ENCODE results near the gene OR5AU1.
A peak's percentile ranks its signal among the peaks of the same experiment; 100 is the strongest.

The OR5AU1 gene

GRCh38 chr14:21191809-21192446 is 36.1 kb upstream of the OR5AU1 start:
- no peak for DNase-seq (ENCODE audit: low read depth)
- H3K4me3 ChIP-seq (ENCODE audit: low read length), result peak overlapping the region; percentile 30

GRCh38 chr14:21191261-21191808 is 35.5 kb upstream of the OR5AU1 start:
- no peak overlapping the region for H3K4me3 ChIP-seq (ENCODE audit: low read length)
- TF ChIP-seq, protein P1, sequence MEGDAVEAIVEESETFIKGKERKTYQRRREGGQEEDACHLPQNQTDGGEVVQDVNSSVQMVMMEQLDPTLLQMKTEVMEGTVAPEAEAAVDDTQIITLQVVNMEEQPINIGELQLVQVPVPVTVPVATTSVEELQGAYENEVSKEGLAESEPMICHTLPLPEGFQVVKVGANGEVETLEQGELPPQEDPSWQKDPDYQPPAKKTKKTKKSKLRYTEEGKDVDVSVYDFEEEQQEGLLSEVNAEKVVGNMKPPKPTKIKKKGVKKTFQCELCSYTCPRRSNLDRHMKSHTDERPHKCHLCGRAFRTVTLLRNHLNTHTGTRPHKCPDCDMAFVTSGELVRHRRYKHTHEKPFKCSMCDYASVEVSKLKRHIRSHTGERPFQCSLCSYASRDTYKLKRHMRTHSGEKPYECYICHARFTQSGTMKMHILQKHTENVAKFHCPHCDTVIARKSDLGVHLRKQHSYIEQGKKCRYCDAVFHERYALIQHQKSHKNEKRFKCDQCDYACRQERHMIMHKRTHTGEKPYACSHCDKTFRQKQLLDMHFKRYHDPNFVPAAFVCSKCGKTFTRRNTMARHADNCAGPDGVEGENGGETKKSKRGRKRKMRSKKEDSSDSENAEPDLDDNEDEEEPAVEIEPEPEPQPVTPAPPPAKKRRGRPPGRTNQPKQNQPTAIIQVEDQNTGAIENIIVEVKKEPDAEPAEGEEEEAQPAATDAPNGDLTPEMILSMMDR (conservative IDR thresholded peaks at IDR 0.05; ENCODE audit: low read depth, low read length), result no peak

More at GRCh38 chr14:21191809-21192446, 36.1 kb upstream of the OR5AU1 start:
- TF ChIP-seq, protein P1 (conservative IDR thresholded peaks at IDR 0.05; ENCODE audit: low read depth, low read length), result no peak

DNA sequence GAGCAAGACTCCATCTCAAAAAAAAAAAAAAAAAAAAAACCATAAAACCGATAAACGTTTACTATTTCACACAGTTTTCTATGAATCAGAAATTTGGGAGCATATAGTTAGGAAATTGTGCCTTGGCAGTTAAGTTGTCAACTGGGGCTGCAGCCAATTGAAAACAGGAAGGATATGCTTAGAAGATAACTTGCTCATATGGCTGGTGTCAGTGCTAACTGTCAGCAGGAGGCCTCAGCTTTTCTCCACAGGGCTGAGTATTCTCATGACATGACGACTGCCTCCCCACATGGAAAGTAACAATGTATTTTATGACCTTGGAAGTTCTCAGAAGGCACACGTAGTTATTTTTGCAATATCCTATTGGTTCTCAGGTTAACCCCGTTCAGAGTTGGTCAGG is 29.6 kb upstream of the OR5AU1 start:
- TF ChIP-seq, protein P1 (conservative IDR thresholded peaks at IDR 0.05; ENCODE audit: low read depth, low read length), result no peak
- DNase-seq (ENCODE audit: low read depth), result no peak

More at GRCh38 chr14:21191261-21191808, 35.5 kb upstream of the OR5AU1 start:
- DNase-seq (ENCODE audit: low read depth), result no peak

DNA sequence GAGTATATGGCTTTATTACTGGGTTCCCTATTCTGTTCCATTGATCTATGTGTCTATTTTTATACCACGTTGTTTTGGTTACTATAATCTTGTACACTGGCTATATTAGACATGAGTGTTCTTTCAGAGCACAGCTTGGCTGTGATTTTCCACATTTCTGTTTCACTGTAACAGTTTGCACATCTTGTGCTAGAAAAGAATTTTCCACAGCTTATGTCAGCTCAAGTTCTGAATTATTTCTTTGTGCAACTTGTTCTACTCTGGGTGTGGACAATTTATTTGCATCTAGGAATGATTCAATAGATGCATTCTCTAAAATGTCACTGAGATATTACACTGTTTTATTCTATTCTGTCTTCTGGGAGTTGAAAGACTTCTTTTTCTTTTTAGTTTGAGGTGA is 28.4 kb upstream of the OR5AU1 start:
- H3K4me3 ChIP-seq (ENCODE audit: low read length), result no peak overlapping the region
- TF ChIP-seq, protein P1 (conservative IDR thresholded peaks at IDR 0.05; ENCODE audit: low read depth, low read length), result no peak
- DNase-seq (ENCODE audit: low read depth), result no peak

More for the DNA sequence above, 29.6 kb upstream of the OR5AU1 start:
- no peak overlapping the region for H3K4me3 ChIP-seq (ENCODE audit: low read length)

DNA sequence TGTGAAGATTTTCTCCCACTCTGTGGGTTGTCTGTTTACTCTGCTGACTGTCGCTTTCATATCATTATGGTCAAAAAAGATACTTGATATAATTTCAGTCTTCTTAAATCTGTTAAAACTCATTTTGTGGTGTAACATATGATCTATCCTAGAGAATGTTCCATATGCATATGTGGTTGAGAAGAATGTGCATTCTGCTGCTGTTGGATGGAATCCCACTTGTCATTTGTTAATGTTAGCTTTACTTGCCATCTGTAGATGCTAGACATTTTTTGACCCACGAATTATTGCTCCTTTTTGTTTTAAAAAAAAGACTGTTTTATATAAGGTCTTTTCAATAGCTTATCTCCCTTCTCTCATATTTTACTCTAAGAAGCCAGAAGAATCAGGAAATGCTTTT is 26.3 kb upstream of the OR5AU1 start:
- no peak overlapping the region for H3K4me3 ChIP-seq (ENCODE audit: low read length)
- TF ChIP-seq, protein P1 (conservative IDR thresholded peaks at IDR 0.05; ENCODE audit: low read depth, low read length), result no peak
- DNase-seq (ENCODE audit: low read depth), result no peak

DNA sequence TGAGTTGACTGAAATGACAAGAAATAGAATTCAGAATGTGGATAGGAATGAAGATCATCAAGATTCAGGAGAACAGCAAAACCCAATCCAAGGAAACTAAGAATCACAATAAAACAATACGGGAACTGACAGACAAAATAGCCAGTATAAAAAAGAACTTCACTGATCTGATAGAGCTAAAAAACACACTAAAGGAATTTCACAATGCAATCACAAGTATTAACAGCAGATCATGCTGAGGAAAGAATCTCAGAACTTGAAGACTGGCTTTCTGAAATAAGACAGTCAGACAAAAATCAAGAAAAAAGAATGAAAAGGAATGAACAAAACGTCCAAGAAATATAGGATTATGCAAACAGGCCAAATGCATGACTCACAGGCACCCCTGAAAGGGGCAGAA is 15.3 kb upstream of the OR5AU1 start:
- H3K4me3 ChIP-seq (ENCODE audit: low read length), result no peak overlapping the region
- TF ChIP-seq, protein P1 (conservative IDR thresholded peaks at IDR 0.05; ENCODE audit: low read depth, low read length), result no peak
- DNase-seq (ENCODE audit: low read depth), result no peak

DNA sequence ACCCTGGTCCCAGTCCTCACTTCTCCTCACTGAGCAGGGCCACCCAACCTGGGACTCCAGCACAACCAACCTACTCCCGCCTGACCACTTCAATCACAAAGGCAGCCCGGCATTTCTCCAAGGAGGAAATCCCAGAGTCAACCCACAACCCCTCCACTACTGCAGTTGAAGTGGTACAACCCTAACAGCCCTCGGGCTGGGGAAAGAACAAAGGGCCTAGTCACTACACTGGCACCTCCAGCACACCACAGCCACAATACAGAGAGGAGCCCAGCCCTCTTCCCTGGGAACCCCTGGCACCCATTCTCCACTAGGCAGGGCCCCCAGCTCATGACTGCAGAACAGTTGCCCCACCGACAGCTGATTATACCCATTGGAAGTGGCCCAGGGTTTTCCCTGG is 13.7 kb upstream of the OR5AU1 start:
- no peak for DNase-seq (ENCODE audit: low read depth)
- TF ChIP-seq, protein P1 (conservative IDR thresholded peaks at IDR 0.05; ENCODE audit: low read depth, low read length), result no peak

More for the DNA sequence above, 13.7 kb upstream of the OR5AU1 start:
- no peak overlapping the region for H3K4me3 ChIP-seq (ENCODE audit: low read length)
